Left lung (tissue), 10 donors: Measurements from ENCODE around the gene GNPNAT1. TPM values are rescaled to one million over a fixed set of nuclear protein-coding genes. Genes with fewer than 3 reads are reported as not detected.

ENCODE experiments used
- ATAC-seq: fragments of 200-7000 bp; cut with Tn5 transposase; one replicate; pipeline ENCODE4 v1.9.1; 2020; ENCODE audit warnings: moderate library complexity
- DNase-seq, 4 donors: peaks; one replicate each; pipeline ENCODE4 v3.0.0-alpha.2; 2013 to 2020
- H3K27ac ChIP-seq, 2 donors: fragments of 200-600 bp; sonication (generic) in 1 of 2; one replicate each; pipeline versions ENCODE4 v1.5.0 to v1.8.0; 2020 to 2021
- H3K27me3 ChIP-seq, 2 donors: fragments of 200-600 bp; sonication (generic) in 1 of 2; one replicate each; pipeline versions ENCODE4 v1.5.0 to v1.8.0; 2020 to 2021
- H3K36me3 ChIP-seq, 2 donors: fragments of 200-600 bp; sonication (generic) in 1 of 2; one replicate each; pipeline versions ENCODE4 v1.5.0 to v1.8.0; 2020 to 2021
- H3K4me1 ChIP-seq, 2 donors: fragments of 200-600 bp; one replicate each; pipeline ENCODE4 v1.8.0; 2021
- H3K4me3 ChIP-seq, 2 donors: fragments of 200-600 bp; sonication (generic) in 1 of 2; one replicate each; pipeline versions ENCODE4 v1.5.0 to v1.8.0; 2020 to 2021; ENCODE audit warnings: mild to moderate bottlenecking in 1 of 2
- H3K9me3 ChIP-seq, 2 donors: fragments of 200-600 bp; sonication (generic) in 1 of 2; one replicate each; pipeline versions ENCODE4 v1.5.0 to v1.8.0; 2020 to 2021
- intact Hi-C, 2 donors: fragments of 100-400 bp; cut with DNase I; formaldehyde crosslinking; loops; one replicate each; pipeline versions ENCODE4 v1.11.2 to v1.14.2; 2022
- polyA plus RNA-seq, 6 donors: library from polyadenylated mRNA; unstranded; fragments of 120-200 nt; gene quantifications; one replicate each; pipeline ENCODE4 v1.2.1, GENCODE V29; 2013; ENCODE audit not compliant: insufficient read length in 6 of 6
- total RNA-seq, 2 donors: library from RNA; stranded (reverse); fragmentation: NEBNext Ultra II Directional; extraction: Animal tissue kit (Norgen Biotek cat#: 25700); gene quantifications; one replicate each; pipeline ENCODE4 v1.2.1, GENCODE V29; 2021
- TF ChIP-seq, protein P1 (sequence below), 2 donors: fragments of 200-600 bp; sonication (generic) in 1 of 2; IDR thresholded peaks; one replicate each; pipeline versions ENCODE4 v1.5.0 to v1.8.0; 2021; ENCODE audit warnings: antibody characterized with exemption in 2 of 2
- donor health status: DM: no; HTN: yes; CAD: no.
- donor health status: DM: no; HTN: no; CAD: no.

GNPNAT1 gene
- total and polyA plus RNA-seq, 8 donors: 19.1 to 27.9 (median 24.1) TPM

GRCh38 chr14:52748647-52749292 is 42.6 kb downstream of the GNPNAT1 start:
- Histone ChIP-seq H3K36me3 (peaks cover 0 to 39% of the 10 kb centered on the region in 2 donors), H3K4me1 (no peaks in the 10 kb centered on the region), H3K27ac (no peak overlapping the region), H3K9me3 (no peaks in the 10 kb centered on the region), H3K27me3 (no peaks in the 10 kb centered on the region), H3K4me3 (no peak overlapping the region)
- intact Hi-C loops: no loop called here
- TF ChIP-seq, protein P1, sequence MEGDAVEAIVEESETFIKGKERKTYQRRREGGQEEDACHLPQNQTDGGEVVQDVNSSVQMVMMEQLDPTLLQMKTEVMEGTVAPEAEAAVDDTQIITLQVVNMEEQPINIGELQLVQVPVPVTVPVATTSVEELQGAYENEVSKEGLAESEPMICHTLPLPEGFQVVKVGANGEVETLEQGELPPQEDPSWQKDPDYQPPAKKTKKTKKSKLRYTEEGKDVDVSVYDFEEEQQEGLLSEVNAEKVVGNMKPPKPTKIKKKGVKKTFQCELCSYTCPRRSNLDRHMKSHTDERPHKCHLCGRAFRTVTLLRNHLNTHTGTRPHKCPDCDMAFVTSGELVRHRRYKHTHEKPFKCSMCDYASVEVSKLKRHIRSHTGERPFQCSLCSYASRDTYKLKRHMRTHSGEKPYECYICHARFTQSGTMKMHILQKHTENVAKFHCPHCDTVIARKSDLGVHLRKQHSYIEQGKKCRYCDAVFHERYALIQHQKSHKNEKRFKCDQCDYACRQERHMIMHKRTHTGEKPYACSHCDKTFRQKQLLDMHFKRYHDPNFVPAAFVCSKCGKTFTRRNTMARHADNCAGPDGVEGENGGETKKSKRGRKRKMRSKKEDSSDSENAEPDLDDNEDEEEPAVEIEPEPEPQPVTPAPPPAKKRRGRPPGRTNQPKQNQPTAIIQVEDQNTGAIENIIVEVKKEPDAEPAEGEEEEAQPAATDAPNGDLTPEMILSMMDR (IDR thresholded peaks at IDR 0.05): no peak
- ATAC-seq (no peak), DNase-seq (no peak)

GRCh38 chr14:52741865-52742264 is 49.5 kb downstream of the GNPNAT1 start:
- no peaks in the 10 kb centered on the region for H3K27me3 ChIP-seq
- H3K4me1 ChIP-seq: peaks cover 9 to 25% of the 10 kb centered on the region in 2 donors
- ATAC-seq: no peak
- H3K36me3 ChIP-seq: peaks cover 0 to 3% of the 10 kb centered on the region in 2 donors
- no peaks in the 10 kb centered on the region for H3K9me3 ChIP-seq
- intact Hi-C loops: no loop called here
- TF ChIP-seq, protein P1 (IDR thresholded peaks at IDR 0.05): no peak
- H3K4me3 ChIP-seq: no peak overlapping the region
- peak overlapping the region; percentile 47 to 72 for H3K27ac ChIP-seq
- no peak for DNase-seq

DNA sequence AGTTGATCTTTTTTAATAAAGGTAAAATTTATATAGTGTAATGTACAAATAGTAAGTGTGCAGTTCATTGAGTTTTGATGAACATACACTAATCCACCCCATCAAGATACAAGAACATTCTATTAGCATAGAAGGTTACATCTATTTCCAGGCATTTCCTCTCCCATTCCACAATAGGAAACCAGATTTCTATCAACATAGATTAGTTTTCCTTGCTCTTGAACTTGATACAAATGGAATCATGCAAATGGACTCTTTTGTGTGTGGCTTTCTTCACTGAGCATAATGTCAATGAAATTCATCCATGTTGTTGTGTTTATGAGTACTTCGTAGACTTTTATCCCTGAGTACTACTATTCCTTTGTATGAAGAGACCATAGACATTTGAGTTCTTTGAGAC is 50.7 kb downstream of the GNPNAT1 start:
- Histone ChIP-seq H3K36me3 (peaks cover 0 to 3% of the 10 kb centered on the region in 2 donors), H3K27me3 (no peaks in the 10 kb centered on the region), H3K9me3 (no peaks in the 10 kb centered on the region), H3K4me1 (peaks cover 12 to 28% of the 10 kb centered on the region in 2 donors), H3K4me3 (no peak overlapping the region), H3K27ac (peak overlapping the region in 1 of 2 donors; percentile 72)
- ATAC-seq: no peak
- TF ChIP-seq, protein P1 (IDR thresholded peaks at IDR 0.05): no peak
- intact Hi-C loops: no loop called here
- no peak for DNase-seq

DNA sequence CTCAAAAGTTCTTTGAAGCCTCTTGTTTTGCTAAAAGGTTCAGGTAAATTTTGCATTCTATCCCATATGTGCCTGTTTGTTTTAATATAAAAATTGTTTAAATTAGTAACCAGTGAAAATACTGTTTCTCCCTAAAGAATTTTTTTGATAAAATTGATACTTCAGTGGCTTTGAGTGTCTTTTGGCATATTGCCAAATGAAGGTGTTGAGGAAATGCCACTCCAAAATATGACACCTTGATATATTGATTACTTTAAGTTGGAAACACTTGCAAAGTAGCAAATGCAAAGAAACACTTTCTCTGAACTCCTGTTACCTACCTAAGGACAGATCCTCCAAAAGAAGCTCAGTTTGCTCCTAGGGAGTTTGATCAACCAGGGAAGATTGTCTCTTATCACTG is 53.0 kb downstream of the GNPNAT1 start:
- no peaks in the 10 kb centered on the region for H3K27me3 ChIP-seq
- DNase-seq (no peak), ATAC-seq (no peak)
- H3K4me1 ChIP-seq: peaks cover 12 to 41% of the 10 kb centered on the region in 2 donors
- peaks cover 0 to 3% of the 10 kb centered on the region in 2 donors for H3K36me3 ChIP-seq
- no peak overlapping the region for H3K27ac ChIP-seq
- no peak overlapping the region for H3K4me3 ChIP-seq
- intact Hi-C loops: no loop called here
- no peaks in the 10 kb centered on the region for H3K9me3 ChIP-seq
- TF ChIP-seq, protein P1 (IDR thresholded peaks at IDR 0.05): no peak

DNA sequence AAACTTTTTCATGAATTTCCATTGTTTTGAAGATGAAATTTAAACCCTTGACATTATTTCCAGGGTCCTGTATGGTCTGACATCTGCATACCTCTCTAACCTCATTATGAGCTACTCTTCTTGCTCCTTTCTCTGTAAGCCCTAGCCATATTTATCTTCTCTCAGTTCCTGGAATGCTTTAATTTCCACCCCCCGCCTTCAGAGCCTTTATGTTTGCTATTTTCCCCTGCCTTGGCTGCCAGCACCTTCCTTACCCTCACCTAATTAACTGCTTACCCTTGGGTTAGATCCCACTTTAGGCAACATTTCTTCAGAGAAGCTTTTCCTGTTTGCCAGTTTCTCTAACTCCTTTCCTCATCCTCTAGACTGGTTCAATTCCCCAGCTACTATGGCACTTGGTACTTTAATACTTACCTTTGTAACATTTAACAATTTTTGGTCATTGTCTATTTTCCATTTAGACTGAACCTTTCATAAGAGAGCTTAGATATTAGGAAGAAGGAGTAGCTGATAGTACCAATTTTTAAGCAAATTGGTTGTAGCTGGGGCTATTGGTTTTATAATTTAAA is 55.4 kb downstream of the GNPNAT1 start:
- TF ChIP-seq, protein P1 (IDR thresholded peaks at IDR 0.05): no peak
- Histone ChIP-seq H3K9me3 (no peaks in the 10 kb centered on the region), H3K27ac (peak overlapping the region in 1 of 2 donors; percentile 0), H3K4me1 (peaks cover 5 to 28% of the 10 kb centered on the region in 2 donors), H3K36me3 (peaks cover 0 to 3% of the 10 kb centered on the region in 2 donors), H3K27me3 (no peaks in the 10 kb centered on the region), H3K4me3 (no peak overlapping the region)
- no peak for DNase-seq
- intact Hi-C loops: no loop called here
- no peak for ATAC-seq
